ENCODE measurements around the gene GPR34.

Gene GPR34

GRCh38 chrX:41739871-41740270 is 51.1 kb downstream of the GPR34 start:
- no peak for DNase-seq

All from CD4-positive, alpha-beta T cell treated with Interleukin-17A for 4 hours (primary cell).